Measurements from ENCODE around the gene TSPAN31.

TSPAN31 gene

GRCh38 chr12:57737467-57738460 is 7.1 kb upstream of the TSPAN31 start:
- no peak for DNase-seq (ENCODE audit: low read depth)
- no peak overlapping the region for H3K4me3 ChIP-seq (ENCODE audit: low read depth, low read length)
- TF ChIP-seq CTCF (IDR thresholded peaks at IDR 0.05; ENCODE audit: low read depth, low read length, missing control alignments) = no peak

- no peak for DNase-seq (ENCODE audit: low read depth)
- no peak for TF ChIP-seq CTCF (IDR thresholded peaks at IDR 0.05; ENCODE audit: low read depth, low read length, missing control alignments)
- no peak within 1 kb of the TSS for H3K4me3 ChIP-seq (ENCODE audit: low read depth, low read length)
Measured at GRCh38 chr12:57738661-57739237, 6.1 kb upstream of the TSPAN31 start, which contains the start of gene AGAP2. AGAP2 (minus strand) TSS chr12:57738742; CDS start chr12:57738246, 496 bp downstream.

GRCh38 chr12:57739387-57739786 is 5.5 kb upstream of the TSPAN31 start:
- DNase-seq (ENCODE audit: low read depth) = no peak
- H3K4me3 ChIP-seq (ENCODE audit: low read depth, low read length) = no peak overlapping the region
- no peak for TF ChIP-seq CTCF (IDR thresholded peaks at IDR 0.05; ENCODE audit: low read depth, low read length, missing control alignments)

GRCh38 chr12:57739914-57740538 is 4.8 kb upstream of the TSPAN31 start:
- no peak for DNase-seq (ENCODE audit: low read depth)
- no peak for TF ChIP-seq CTCF (IDR thresholded peaks at IDR 0.05; ENCODE audit: low read depth, low read length, missing control alignments)
- H3K4me3 ChIP-seq (ENCODE audit: low read depth, low read length) = no peak overlapping the region

GRCh38 chr12:57740656-57741412 is 4.0 kb upstream of the TSPAN31 start:
- peak overlapping the region; percentile 62 for H3K4me3 ChIP-seq (ENCODE audit: low read depth, low read length)
- peak; percentile 46 for DNase-seq (ENCODE audit: low read depth)
- TF ChIP-seq CTCF (IDR thresholded peaks at IDR 0.05; ENCODE audit: low read depth, low read length, missing control alignments) = no peak

- DNase-seq (ENCODE audit: low read depth) = no peak
- TF ChIP-seq CTCF (IDR thresholded peaks at IDR 0.05; ENCODE audit: low read depth, low read length, missing control alignments) = no peak
- H3K4me3 ChIP-seq (ENCODE audit: low read depth, low read length) = peak overlapping the region; percentile 62
Measured at GRCh38 chr12:57741413-57741789, 3.4 kb upstream of the TSPAN31 start.

All from GM12864 (cell line).